GM19099 (cell line): Measurements from ENCODE around the gene MPIG6B.

Experiments used
- POLR2A ChIP-seq: IDR thresholded peaks from 3 replicates; pipeline ENCODE4 v1.6.1; 2011; ENCODE audit warnings: low read depth; ENCODE audit not compliant: insufficient read length; ENCODE audit errors: extremely low read depth

Gene MPIG6B

DNA sequence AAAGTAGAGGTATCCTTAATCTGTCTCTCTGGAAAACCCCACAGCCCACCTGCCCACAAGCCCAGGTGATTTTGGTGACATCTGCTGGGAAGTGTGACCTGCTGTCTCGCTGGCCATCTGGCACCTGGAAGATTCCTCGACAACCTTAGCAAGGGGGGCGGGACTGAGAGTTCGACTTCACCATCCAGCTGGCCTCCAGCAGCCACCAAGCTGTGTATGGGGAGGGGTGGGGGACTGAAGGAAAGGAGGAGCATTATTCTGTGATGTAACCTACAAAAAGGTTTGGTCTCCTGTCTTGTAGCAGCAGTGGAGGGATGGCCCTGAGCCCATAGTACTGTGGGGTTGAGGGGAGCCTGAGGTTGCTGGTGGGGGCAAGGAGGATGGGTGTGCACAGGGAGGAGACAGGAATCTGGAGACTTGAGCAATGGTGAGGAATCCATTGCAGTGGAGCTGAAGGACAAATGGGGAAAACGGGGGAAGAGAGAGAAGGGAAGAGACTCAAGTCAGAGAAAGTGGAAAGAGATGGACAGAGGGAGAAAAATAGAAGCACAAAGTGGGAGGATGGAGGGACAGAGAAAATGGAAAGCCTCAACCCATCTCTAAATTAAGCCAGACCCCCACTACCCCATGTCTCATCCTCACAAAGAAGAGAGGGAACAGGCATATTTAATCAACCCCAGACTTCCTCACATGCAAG, 12.5 kb upstream of the MPIG6B start:
- TF ChIP-seq POLR2A: no peak

DNA sequence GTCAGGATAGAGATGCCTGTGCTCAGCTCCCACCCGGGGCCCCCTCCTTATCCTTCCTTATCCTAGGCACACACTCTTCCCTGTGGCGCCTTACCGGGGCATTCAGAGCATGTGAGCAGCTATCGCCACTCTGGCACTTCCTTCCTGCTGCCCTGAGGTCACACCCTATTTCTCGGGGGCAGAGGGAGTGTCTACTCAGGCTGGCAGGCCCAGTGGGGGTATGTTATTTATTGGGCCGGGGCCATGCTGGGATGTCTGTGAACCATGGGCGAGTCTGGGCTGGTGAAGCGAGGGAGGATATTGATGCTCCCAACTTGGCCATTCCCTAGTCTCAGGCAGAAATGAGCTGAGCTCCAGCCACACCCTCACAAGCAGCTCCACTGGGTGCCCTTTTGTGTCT, 11.9 kb upstream of the MPIG6B start:
- TF ChIP-seq POLR2A: no peak

DNA sequence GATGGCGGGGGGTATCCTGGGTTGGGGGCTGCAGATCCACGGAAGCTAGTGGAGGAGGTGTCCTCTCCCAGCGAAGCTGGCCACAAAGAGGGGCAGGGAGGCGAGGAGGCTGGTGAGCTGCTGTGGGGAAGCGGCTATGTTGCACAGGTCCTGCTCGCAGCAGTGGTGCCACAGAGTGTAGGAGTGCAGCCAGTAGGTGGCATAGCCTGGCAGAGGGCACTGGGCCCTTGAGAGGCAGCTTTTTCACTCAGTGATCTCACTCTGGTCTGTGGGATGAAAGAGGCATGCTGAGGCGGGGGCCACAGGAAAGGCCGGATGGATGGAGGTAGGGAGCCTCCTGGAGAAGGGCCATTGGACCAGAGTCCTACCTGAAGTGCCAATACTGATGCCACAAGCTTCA, 10.9 kb upstream of the MPIG6B start:
- no peak for TF ChIP-seq POLR2A

DNA sequence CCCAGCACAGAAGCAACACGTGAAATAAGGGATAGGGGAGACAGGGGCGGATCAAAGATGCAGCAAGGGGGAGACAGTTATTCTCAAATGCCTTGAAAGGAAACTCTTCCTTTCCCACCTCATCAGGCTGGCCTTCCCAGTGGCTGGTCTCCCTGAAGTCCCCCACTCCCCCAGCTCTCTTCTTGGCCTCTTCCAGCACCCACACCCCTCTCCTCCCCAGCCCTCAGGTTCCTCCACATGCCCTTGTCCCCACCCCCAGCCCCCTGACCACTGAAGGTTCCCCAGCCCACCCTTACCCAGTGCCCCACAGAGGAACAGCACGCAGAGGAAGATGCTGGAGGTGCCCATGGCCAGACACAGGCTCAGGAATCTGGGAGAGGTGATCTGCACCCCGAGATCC, 9.7 kb upstream of the MPIG6B start:
- no peak for TF ChIP-seq POLR2A

DNA sequence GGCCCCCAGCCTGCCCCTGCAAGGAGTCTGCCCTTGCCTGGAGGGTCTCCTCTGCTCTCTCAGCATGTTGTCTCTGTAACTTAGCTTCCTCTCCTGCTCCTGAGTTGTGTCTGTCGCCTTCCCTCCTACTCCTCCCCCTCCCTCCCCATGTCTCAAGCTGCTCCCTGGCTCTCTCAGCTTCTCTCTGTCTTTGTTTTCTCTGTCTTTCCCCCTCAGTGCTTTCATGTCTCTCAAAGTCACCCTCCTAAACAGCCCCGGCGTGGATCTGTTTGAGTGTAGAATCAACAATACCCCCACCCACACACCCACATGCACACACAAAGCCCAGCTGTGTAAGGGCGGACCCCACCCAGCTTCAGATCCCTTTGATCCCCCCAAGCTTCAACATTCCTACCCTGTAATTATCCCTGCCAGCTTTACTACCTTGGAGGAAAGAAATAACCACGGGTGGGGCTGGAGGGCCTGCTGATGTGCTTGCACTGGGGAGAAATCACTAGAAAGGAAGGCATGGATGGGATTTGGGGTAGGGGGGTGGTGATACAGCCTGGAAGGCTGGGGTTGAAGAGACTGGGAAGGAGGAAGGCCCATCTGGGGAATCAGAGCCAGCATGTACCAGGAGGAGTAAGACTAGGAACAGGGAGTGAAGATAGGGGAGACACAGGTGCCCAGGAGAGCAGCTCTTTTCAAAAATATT, 9.0 kb upstream of the MPIG6B start:
- no peak for TF ChIP-seq POLR2A

DNA sequence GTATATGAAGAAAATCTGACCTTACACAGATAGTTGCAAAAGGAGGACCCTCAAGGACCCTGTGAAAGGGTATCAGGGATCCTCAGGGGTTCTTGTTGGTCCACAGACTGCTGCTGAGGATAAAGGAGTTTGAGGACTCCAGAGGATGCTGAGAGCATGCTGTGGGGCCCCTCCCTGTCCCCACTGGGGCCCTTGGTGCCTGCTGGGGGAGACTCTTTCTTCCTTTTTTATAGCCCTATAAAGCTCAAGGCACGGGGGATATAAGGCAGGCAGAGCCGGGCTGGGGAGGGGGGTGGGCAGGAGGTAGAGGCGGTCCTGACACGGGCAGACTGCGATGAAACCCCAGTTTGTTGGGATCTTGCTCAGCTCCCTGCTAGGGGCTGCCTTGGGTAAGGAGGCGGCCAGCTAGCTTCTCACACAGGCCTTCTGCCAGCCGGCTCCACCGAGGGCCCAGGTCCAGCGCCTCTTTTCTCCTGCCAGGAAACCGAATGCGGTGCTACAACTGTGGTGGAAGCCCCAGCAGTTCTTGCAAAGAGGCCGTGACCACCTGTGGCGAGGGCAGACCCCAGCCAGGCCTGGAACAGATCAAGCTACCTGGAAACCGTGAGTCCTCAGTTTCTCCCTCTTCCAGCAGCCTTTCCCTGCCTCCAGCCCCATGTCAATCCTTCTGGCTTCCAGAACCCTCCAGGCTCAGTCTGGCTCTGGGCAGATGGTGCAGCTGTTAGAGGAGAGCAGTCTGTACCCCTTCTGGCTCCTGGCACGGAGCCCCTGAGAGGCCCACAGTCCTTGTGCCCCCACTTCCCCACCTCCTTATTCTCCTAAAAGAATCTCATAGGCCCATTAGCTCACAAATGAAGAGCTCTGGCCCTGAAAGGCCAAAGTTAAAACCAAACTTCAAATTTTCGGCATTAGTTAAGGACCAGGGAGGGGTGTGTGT, 7.9 kb upstream of the MPIG6B start, which contains the start of gene LY6G6D:
Gene LY6G6D (plus strand): TSS at position 327 of the 937 bp plus-strand sequence. CDS start 8 bp downstream, at position 335.
- TF ChIP-seq POLR2A: no peak

DNA sequence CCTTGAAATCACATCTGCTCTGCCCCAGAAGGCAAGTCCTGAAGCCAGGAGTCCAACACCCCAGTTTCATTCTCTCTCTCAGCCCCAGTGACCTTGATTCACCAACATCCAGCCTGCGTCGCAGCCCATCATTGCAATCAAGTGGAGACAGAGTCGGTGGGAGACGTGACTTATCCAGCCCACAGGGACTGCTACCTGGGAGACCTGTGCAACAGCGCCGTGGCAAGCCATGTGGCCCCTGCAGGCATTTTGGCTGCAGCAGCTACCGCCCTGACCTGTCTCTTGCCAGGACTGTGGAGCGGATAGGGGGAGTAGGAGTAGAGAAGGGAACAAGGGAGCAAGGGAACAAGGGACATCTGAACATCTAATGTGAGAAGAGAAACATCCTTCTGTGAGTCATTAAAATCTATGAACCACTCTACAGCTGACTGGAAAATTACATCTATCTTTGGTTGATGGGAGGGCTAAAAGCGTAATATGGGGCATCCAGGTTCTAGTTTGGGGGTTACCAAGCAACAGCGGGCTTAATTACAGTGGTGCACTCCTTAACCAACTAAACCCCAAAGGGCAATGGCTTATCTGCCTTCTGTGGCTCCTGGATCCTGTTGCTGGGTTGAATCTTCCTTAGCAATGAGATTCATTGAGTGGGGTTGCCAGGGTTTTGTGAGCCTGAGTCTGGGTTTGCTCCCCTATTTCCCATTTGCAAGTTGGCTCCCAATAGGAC, 5.5 kb upstream of the MPIG6B start:
- TF ChIP-seq POLR2A: no peak

DNA sequence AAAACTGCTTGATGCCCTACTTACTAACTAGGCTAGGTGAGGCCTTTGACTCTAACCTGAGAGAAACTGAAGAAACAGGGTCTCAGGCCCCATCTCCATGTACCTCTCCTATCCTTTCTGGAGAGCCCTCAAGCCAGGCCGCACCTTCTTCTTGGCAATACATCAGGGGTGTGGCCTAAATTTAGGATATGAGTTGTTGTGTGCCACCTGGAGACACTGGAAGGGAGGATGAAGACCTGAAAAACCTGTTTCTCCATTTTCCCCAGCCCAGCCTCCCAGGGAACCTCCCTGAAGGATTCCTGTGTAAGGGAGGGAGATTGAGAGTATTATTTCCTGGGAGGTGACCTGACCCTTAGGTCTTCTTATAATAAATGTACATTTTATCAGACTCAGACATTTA, 4.9 kb upstream of the MPIG6B start:
- no peak for TF ChIP-seq POLR2A

DNA sequence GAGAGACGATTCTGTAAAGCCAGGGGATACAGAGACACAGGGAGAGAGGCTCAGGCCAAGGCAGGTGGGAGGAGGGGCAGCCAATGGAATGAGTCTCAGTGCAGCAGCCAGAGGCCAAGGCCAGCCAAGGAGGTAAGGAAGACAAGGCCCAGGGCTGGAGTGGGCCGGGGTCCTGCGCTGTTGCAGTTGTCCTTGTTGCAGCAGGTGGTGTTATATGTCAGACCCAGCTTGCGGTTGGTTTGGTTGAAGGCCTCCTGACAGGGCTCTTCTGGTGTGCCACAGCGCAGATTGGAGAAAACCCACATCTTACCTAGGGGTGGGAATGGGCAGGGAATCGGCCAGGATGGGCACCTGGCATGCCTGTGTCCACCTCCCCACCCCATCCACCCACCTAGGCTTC, 4.2 kb upstream of the MPIG6B start:
- TF ChIP-seq POLR2A: no peak

DNA sequence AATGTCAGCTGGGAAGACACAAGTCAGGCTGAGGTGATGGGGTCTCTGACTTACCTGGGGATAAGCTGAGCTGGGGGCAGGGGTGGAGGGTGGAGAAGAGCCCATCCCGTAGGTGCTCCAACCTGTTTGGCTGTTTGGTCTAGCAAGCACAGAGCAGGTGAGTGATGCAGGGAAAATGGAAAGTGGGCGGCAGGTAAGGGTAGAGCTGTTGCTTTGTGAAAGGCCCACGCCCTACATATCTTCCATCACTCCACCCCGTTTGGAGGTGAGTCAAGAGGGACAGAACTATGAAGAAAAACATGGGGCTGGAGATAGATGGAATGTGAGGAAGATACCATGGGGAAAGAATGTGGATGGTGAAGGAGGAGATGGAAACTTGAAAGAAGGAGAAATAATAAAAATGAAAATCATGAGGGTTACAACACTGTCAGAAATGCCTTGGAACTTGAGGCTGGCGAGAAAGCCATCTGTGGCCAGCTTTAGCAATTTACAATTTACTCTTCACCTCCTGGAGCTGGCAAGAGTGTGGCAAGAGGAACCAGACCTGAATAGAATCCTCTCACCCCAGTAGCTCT, 2.9 kb upstream of the MPIG6B start:
- TF ChIP-seq POLR2A: no peak

DNA sequence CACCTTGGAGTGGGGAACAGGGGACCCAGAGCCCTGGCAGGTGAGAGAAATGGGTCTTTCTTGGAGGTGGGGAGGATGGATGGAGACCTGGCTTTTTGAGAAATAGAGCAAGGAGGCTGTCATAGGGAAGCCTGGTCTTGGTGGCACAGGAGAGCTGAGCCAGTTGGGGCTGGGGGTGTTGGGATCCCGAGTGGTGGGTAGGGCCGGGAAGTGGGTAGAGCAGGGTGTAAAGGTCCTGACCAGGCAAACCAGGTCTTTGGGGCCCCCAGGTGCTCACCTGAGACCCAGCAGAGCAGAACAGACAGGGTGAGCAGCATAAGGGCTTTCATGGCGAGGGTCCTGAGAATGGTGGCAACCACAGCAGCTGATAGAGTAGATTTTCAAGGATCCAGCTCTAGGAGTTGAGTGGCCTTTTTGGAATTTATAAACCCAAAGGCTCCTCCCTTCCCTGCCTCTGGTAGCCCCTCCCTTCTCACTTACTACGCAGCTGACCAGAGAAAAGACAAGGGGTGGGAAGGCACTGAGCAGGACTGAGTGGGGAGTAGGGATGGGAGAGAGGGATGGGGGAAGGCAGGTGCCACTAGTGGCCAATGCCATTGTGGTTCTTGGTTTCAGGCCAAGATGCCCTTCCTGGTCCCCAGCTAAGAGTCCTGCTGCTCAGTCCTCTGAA, 1.7 kb upstream of the MPIG6B start, which contains the start of gene LY6G6C:
Gene LY6G6C (minus strand): TSS at position 396 of the 670 bp plus-strand sequence. CDS start 67 bp downstream, at position 329.
- no peak for TF ChIP-seq POLR2A

DNA sequence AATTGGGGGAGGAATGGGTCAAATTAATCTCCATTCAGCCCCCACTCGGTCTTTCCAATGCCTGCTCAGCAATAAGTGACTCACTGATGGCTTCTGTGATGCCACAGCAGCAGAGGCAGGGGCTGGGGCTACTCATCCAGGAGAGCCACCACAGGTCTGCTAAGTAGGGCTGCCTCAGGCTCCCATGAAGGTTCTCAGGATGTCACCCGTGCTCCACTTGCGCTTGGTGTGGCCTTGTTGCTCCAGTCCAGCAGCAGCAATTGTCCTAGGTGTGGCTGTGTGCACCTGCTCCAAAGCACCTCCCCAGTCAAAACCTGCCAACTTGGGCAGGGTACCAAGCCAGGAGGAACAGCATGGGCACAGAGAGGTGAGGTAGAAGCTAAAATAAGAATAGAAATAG, 1.0 kb upstream of the MPIG6B start:
- no peak for TF ChIP-seq POLR2A

DNA sequence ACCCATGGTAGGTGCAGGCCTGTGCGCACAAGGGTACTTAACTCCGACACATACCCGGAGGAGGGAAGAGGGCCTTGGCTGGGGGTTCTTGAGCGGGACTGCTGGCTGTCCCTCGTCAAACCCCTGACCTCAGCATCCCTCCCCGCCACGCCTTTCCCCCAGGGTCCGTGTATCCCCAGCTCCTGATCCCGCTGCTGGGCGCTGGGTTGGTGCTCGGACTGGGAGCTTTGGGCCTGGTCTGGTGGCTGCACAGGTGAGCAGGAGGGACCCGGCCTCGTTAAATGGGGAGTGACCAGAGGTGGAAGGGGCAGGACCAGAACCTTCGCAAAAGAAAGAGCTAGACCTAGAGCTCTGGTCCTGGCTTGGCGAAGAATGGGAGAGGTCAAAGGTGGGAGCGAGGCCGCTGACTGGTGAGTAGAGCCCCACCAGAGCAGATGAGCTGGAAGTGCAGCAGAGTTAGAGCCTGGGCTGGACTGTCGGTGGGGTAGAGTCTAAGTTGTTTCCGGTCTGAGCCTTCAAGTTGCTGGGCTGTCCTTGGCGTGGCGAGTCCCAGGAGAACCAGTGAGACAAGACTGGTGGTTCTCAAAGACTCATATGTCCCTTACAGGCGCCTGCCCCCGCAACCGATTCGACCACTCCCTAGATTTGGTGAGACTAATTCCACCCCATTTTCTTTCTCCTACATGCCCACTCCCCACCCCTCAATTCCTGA, 963 bp downstream of the MPIG6B start:
- no peak for TF ChIP-seq POLR2A
